T47D (cell line): Measurements from ENCODE around the gene TMEM229A.
"Not testable (repeated sequence)": the region's sequence is repeated elsewhere in the genome, so short reads cannot be mapped to it uniquely, and the experiment has no call there.

Experiments used
- DNase-seq, 2 experiments: peaks; one replicate each; pipeline versions ENCODE4 v3.0.0 to v3.0.0-alpha.2; 2011 to 2012; ENCODE audit warnings: low read depth in 1 of 2, low spot score in 1 of 2
- JUND ChIP-seq: IDR thresholded peaks from 2 replicates; pipeline ENCODE4 v1.6.1; 2012; ENCODE audit warnings: low read depth
- in situ Hi-C: cut with HindIII; loops from 2 replicates; pipeline ENCODE4 v1.10.0; 2016; ENCODE audit warnings: low sequenced_read_pairs, low pct_unique_long_range_greater_than_20kb

TMEM229A gene

GRCh38 chr7:124056234-124056633 lies 23.4 kb upstream of the TMEM229A start:
- no peak for DNase-seq
- no peak for TF ChIP-seq JUND
- in situ Hi-C loops: no loop called here

DNA sequence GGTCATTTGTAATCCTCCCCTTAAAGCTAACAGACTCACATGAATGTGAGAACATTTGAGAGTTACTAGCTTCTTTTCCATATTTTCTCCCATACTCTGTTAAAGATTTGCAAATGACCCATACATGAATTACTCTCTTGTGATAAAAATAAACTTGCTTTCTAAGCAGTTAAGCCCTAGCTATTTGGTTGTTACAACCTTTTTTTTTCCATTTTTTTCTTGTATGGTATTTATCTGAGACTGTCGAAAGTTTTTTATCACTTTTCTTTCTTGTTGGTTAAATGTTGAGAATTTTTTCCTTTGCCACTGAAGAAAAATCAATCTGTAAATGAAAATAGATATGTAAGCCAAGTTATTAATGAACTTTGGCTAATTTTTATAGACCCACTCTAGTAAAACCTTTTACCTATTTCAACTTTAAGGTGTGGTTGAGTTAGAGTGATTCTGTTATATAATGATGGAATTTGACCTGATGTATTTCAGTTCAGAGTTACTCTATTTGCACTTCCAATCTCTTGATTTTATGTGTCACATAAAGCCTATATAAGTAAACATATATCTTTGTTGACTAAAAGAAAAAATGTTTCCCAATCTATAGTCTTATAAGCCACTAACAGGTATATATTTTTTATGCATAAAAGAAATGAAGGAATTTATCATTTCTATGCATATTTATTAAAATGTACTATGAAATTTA lies 19.0 kb upstream of the TMEM229A start:
- in situ Hi-C loops: no loop called here
- no peak for DNase-seq
- TF ChIP-seq JUND: no peak

DNA sequence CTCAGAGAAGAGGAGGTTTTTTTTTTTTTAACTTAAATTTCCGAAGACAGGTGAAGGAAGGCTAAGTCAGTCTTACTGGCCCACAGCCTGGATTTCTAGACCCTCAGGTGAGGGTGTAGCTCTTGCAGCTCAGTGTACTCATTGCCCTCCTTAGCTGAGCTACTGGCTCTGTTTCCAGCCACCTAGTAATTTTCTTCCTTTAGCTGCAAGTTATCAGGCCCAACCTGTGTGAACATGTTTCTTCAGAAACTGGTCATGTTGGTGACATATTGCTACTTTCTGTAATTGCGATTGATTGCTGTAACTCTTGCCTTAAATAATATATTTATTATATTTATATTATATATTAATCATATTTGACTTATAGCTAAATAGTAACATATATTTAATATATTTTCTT lies 10.0 kb upstream of the TMEM229A start:
- DNase-seq: no peak
- TF ChIP-seq JUND: no peak
- in situ Hi-C loops: no loop called here

GRCh38 chr7:124041439-124041838 lies 8.6 kb upstream of the TMEM229A start:
- in situ Hi-C loops: no loop called here
- TF ChIP-seq JUND: no peak
- no peak for DNase-seq

- in situ Hi-C loops, DNase-seq: not testable (repeated sequence)
Observed at GRCh38 chr7:124037902-124038301, 5.0 kb upstream of the TMEM229A start.

- in situ Hi-C loops: no loop called here
- no peak for TF ChIP-seq JUND
- no peak for DNase-seq
Observed at GRCh38 chr7:124035706-124036105, 2.8 kb upstream of the TMEM229A start.

- DNase-seq: no peak
- in situ Hi-C loops: no loop called here
- no peak for TF ChIP-seq JUND
Observed at GRCh38 chr7:124034754-124035100, 1.9 kb upstream of the TMEM229A start.

GRCh38 chr7:124033807-124034753 lies 1.2 kb upstream of the TMEM229A start:
- no peak for TF ChIP-seq JUND
- in situ Hi-C loops: no loop called here
- DNase-seq: no peak

DNA sequence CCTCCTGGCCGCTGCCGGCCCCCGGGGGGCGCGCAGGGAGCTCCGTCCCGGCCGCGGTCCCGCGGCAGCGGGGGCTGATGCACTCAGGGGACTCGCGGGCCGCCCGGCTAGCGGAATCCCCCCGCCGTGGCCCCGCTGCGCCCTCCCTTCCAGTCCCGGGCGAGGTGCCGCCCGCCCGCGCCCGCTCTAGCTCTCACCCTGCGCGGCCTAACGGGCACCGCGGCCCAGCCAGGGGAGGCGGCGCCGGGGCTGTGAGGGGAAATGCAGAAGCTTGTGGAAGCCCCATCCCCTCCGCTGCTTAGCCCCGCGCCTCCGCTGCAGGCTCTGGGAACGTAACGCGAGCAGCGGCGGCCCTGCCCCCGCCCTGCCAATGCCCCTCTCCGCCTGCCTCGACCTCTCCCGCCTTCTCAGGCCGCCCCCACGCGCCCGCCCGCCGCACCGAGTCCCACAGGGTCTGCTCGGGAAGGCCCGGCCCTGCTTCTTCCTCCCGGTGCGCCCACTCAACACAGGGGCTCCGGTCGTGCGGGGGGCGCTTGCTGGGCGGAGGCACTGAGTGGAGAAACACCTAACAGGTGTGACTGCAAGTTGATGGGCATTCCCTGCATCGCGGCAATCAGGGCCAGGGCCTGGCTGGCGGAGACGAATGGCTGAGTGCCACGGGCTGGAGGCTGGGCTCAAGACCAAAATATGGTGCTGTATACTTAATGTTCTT lies 384 bp upstream of the TMEM229A start:
- TF ChIP-seq JUND: no peak
- in situ Hi-C loops: no loop called here
- DNase-seq: no peak

DNA sequence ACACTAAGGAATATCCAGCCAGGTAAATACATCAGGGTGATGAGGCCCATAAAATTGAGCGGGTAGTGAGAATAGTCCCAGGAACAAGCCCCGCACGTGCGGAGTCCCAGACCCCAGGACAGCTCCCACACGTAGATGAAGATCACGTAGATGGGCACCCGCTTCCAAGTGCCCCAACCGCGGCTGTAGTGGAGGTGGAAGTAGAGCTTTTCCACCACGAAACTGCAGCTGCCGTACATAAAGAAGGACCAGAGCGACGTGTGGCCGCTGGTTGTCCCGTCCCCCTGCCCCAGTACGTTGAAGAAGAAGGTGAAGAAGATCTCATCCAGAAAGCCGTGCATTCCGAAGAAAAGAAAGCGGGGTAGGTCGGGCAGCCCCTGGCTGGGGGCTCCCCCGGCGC lies 948 bp downstream of the TMEM229A start:
- no peak for DNase-seq
- in situ Hi-C loops: no loop called here
- TF ChIP-seq JUND: no peak

DNA sequence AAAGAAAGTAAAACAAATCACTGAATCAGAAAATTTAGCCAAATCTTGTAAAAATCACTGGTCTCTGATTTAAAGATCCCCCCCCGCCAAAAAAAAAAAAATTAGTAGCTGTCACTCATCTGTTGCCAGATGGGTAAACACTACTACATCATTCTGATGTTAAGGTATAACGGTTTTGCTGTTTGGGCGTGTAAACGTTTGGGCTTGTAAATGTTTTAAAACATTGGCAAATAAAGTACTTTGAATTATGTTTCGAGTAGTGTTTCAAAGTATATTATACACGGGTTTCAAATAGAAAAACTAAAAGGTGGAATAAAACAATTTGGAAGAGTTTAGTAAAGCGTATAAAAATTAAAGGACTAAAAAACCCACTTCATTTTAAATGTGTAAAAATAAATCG lies 1.5 kb downstream of the TMEM229A start:
- no peak for TF ChIP-seq JUND
- in situ Hi-C loops: no loop called here
- DNase-seq: no peak

DNA sequence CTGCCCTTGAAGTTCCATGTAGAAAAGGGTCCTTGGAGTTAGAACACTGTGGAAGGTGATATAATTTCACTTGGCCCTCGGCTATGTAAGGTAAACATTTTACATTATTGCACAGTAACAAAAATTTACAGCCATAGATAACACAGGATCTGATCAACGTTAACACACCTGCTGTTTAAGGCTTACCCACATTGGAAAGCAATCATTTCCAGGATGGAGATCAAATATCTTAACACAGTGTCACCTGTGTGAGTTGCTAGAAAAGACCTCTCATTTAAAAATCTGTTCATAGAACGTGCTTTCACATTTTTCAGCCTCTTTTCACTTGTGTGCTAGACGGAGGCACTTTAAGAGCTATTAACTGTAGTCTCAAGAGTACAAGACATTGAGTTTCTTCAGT lies 1.9 kb downstream of the TMEM229A start:
- DNase-seq: no peak
- in situ Hi-C loops: no loop called here

More for the DNA sequence above, 1.9 kb downstream of the TMEM229A start:
- no peak for TF ChIP-seq JUND
